GM21381 (cell line): ENCODE results near the gene TAF1C.
"Not testable (repeated sequence)": the region's sequence is repeated elsewhere in the genome, so short reads cannot be mapped to it uniquely, and the experiment has no call there.

Source experiments
- ATAC-seq: cut with Tn5 transposase; IDR thresholded peaks from one replicate; pipeline ENCODE4 v1.9.1; 2021; ENCODE audit warnings: mild to moderate bottlenecking, moderate library complexity; ENCODE audit not compliant: unreplicated experiment

The TAF1C gene, protein sequence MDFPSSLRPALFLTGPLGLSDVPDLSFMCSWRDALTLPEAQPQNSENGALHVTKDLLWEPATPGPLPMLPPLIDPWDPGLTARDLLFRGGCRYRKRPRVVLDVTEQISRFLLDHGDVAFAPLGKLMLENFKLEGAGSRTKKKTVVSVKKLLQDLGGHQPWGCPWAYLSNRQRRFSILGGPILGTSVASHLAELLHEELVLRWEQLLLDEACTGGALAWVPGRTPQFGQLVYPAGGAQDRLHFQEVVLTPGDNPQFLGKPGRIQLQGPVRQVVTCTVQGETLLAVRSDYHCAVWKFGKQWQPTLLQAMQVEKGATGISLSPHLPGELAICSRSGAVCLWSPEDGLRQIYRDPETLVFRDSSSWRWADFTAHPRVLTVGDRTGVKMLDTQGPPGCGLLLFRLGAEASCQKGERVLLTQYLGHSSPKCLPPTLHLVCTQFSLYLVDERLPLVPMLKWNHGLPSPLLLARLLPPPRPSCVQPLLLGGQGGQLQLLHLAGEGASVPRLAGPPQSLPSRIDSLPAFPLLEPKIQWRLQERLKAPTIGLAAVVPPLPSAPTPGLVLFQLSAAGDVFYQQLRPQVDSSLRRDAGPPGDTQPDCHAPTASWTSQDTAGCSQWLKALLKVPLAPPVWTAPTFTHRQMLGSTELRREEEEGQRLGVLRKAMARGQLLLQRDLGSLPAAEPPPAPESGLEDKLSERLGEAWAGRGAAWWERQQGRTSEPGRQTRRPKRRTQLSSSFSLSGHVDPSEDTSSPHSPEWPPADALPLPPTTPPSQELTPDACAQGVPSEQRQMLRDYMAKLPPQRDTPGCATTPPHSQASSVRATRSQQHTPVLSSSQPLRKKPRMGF

DNA sequence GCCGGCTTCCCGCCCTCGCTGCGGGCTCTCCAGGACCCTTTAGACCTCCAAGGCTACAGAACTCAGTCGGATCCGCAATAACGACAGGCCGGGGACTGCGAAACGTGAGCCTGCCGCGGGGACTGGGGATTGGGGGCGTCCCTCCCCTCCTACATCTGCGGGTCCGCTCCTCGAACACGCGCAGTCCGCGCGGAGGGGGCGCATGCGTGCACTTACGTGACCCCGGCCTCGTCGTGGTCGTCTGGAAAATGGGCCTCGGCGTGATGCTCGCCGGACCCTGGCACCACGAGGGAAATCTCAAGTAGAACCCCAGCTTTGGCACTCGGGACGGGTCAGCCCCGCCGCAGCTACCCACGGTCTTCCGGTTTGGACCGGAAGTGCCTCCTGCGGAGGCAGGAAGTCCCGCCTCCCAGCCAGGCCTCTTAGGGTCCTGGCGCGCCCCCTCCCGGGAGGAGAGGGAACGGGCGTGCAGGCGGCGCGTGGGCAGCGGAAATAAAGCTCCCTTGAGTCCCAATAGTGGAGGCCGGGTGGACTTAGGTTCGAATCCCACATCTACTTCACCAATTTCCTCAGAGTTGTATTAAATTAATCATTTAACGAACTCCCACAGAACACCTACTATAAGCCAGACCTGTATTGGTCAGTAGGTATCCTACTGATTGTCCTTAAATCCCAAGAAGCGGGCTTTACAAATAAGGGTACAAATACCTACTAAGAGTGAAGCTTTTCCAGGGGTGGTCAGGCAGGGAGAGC lies at the start of gene TAF1C:
TSS of gene TAF1C (minus strand) at position 373 of the 753 bp plus-strand sequence. CDS start 2,069 bp downstream, outside the sequence.
- peak; percentile 95 for ATAC-seq

DNA sequence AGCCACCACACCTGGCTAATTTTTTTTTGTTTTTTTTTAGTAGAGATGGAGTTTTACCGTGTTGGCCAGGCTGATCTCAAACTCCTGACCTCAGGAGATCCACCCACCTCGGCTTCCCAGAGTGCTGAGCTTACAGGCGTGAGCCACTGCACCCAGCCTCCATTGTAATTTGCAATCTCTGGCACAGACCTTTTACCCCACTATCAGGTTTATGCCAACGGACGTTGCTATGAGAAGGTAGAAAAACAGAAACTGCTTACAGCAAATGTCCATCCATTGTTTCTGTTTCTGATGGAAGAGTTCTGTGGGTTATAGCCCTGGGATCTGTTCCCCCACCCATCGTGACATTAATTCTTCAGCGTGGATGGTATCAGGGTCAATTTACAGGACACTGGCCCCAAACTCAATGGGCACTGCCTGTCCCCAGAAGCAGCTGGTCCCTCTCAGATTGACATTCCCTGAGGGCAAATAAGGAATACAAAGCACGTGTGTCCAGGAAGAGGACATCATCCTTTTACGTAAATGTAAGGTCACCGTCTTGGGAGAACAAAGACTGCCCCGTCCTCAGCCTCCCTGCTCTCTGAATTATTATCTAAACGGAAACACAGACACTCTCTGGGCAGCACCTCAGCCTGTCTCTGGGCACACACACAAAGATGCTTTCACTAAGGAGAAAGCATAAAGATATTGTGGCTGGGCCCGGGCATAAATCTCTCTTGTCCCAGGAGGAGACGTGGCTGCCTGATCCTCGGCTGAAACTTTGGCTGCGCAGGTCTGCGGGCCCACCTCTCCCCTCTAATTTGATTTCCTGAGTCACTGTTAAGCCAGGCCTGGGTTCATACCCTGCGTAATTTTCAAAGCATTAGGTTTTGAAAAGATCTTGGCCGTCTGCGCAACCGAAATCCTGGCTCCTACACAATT lies 47.7 kb upstream of the TAF1C start:
- ATAC-seq, result no peak

DNA sequence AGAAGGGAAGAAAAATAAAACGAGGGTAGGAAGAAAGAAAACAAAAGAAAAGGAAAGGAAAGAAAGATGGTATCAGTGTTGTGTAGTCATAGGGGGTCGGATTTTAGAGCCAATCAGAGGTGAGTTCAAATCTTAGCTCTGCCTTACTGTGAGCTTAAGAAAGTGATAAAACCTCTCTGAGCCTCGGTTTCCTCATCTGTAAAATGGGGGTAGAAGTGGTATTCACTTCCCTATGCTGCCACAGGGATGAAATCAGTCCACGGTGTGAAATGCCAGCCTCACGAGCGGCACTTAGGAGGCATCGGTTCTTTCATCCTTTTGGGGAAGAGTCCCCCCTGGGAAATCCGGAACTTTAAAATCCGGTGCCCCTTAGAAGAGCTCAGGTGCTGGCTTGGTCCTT lies 46.9 kb upstream of the TAF1C start:
- ATAC-seq, result no peak

DNA sequence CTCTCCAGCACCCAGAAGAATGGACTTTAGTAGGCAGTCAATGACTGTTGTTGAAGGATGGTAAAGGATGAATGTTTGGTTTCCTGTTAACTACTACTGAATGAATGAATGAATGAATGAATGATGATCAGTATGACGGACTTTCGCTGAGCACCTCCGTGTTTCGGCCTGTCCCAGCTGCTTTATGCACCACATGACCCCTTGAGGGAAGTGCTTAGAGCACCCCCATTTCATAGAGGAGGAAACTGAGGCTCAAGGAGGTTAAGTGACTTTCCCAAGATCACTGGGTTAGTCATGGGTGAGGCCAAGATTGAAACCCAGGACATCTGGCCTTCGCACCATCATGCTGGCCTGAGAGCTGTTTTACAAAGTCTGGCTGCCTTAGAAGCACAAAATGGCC lies 46.1 kb upstream of the TAF1C start:
- no peak for ATAC-seq

DNA sequence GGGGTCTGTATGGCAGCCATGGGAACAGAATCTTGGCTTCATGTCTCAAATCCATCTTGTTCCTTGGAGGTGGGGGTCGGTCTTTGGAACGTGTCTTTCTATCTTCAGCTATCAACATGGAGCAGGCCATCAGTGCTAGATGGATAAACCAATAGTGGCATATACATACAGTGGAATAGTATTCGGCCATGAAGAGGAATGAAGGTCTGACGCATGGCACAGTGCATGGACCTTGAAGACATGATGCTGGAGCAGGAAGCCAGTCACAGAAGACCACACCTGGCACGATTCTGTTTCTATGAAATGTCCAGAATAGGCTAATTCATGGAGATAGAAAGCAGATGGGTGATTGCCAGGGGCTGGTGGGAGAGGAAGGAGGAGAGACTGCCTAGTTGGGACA lies 45.2 kb upstream of the TAF1C start:
- ATAC-seq, result no peak

DNA sequence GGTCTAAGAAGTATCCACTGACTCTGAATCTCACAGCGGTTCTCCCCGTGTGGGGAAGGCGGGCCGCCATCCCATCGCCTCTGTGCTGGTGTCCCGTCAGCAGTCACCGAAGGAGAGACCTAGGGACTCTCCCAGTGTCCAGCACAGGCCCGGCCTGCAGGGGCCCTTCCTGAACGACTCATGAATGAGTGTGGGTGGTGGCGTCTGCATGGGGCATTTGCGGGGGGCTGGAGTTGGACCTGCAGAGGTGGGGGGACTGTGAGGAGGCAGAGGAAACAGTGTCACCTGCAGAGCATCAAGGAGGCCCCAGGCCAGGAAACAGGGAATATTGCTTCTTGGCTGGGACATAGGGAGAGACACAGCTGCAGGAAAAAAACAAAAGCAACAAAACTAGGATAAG lies 42.6 kb upstream of the TAF1C start:
- no peak for ATAC-seq

DNA sequence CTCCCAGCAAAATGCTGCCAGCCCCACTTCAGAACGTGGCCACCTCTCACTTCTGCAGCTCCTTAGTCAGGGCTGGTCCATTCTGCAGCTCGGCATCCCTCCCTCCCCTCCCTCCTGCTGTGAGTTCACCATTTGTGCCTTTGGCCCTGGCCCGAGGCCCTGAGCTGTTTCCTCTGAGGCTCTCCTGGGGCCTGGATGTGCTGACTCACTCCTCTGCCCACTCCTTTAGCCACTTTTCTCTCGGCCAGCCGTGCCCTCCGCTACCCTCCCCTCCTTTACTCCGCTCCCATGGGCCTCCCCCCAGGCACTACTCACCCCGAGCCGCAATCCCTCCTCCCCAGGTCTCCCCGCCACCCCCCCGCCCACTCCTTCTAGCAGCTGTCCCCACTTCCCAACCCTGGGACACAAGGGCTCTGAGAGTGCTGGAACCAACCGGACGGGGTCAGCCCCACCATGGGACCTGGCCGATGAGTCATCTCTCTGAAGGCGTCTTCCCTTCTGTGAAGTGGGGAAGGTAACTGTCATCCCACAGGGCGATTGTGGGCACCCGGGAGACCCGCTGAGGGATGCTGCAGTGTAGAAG lies 41.5 kb upstream of the TAF1C start:
- ATAC-seq, result no peak

DNA sequence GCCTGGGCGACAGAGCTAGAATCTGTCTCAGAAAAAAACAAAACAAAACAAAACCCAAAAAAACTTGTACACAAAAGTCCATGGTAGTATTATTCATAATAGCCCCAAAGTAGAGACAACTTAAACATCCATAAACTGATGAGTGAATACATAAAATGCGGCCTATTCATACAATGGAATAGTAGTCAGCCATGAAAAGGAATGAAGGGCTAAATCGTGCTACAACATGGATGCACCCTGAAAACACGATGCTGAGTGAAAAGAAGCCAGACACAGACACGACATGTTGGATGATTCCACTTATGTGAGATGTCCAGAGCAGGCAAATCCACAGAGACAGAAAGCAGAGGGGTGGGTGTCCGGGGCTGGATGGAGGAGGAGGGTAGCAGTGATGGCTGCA lies 40.7 kb upstream of the TAF1C start:
- no peak for ATAC-seq

DNA sequence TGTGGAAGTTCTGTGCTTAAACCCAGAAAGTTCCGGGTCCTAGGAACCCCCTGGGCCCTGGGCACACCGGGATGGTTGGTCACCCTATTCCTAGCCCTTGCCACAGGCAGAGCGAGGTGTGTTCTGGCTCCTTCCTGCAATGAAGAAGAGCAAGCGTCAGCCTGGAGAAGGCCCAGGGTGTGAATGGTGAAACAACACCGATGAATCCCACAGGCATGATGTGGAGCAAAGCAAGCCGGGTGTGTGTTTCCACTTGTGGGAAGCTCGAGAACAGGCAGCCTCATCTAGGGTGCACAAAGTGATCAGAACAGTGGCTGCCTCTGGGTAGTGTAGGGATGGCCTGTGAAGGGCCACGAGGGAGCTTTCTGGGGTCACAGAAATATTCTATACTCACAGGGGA lies 39.2 kb upstream of the TAF1C start:
- ATAC-seq, result no peak

DNA sequence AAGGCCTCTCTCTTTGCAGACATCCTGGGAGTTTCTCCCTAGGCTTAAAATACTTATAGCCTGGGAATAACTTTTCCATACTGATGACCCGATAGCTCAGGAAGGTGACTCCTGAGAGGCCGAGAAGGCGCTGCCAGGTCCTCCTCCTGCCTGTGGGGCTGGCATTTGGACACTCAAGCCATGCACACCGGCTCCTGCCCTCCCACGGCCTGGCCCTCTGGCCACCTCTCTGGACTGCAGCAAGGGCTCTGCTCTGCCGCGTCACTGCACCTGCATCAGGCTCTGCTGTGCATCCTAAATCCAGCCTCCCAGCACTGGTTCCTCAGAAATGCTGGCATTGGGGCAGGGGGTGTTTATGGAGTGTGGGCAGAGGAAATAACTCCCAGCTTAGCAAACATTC lies 38.7 kb upstream of the TAF1C start:
- no peak for ATAC-seq

DNA sequence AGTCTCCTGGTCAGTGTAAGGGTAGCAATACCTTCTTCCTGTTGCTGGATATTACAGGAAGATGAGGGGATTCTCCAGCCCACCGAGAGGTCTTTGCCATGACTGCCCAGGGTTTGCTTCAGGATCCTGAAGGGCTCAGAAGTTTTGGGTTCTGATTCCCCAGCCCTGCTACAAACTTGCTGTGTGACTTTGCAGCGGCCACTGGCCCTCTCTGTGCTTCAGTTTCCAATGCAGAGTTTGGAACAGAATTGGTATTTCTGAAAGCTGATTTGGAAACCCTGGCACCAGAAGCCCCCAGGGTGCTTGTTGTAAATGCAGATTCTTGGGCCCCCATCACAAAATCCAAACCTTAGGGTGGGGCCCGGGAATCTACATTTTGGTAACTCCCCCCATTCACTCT lies 38.3 kb upstream of the TAF1C start:
- ATAC-seq, result no peak

DNA sequence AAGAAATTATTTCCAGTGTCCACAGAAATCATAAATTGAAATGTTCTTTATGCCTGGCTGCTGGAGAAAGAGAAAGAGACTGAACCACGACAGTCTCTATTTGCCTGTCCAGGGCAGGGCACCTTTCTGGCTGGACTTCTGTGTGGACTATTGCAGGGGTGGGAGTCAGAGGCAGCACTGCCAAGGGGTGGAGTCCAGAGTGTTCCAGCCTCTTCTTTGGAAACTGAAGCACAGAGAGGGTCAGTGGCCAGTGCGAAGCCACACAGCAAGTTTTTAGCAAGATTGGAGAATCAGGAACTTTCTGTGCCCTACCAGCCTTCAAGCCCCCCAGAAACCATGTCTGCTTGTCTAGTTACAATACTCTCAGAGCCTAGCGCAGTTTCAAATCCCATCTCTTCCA lies 37.7 kb upstream of the TAF1C start:
- ATAC-seq, result no peak

DNA sequence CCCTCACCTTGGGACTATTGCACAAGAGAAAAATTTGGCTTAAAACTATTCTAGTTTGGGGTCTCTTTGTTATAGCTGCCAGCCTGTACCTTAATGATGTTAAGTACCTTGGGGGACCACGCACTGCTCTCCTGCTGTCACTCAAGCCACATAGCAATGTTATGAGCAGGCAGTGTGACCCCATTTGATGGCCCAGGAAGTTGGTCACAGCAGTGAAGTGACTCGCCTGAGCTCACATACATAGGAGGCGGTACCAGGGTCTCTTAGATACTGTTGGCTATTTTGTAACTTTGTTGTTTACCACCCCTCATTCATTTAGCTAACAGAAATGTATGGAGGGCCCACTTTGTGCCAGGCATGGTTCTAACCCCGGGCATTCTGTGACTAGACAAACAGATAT lies 36.6 kb upstream of the TAF1C start:
- no peak for ATAC-seq

DNA sequence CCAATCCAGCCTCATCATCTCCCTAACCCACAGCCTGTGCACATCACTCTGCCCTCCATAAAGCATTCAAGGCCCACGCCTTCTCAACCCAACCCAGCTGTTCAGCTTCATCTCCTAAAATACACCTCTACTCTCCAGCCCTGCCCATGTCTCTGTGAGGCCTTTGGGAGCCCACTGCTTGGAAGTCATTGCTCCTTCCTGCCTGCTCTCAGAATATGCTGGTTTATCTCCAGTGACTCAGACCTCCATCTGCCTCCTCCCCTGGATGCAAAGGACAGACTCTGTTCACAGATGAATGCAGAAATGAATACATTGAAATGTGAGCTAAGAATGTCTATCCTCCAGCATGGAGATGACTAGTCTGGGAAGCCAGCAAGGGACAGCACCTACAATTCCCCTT lies 34.0 kb upstream of the TAF1C start:
- ATAC-seq, result no peak

DNA sequence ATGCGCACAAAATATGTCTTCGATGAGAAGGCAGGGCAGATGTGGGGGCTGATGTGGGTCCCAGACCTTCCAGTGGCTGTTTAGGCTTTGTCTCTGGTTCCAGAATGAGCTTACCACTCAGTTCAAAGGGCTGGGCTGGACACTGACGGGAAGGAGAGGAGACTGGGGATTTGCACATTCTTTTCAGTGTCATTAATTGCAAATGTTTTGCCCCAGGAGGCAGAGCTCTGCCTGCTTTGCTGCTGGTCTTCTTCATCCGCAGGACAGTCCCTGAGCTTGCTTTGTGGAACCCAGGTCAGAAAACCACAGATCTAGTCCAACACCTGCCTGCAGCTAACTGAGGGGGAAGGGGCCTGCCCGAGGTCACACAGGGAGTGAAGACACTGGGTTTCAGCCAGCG lies 32.1 kb upstream of the TAF1C start:
- no peak for ATAC-seq

DNA sequence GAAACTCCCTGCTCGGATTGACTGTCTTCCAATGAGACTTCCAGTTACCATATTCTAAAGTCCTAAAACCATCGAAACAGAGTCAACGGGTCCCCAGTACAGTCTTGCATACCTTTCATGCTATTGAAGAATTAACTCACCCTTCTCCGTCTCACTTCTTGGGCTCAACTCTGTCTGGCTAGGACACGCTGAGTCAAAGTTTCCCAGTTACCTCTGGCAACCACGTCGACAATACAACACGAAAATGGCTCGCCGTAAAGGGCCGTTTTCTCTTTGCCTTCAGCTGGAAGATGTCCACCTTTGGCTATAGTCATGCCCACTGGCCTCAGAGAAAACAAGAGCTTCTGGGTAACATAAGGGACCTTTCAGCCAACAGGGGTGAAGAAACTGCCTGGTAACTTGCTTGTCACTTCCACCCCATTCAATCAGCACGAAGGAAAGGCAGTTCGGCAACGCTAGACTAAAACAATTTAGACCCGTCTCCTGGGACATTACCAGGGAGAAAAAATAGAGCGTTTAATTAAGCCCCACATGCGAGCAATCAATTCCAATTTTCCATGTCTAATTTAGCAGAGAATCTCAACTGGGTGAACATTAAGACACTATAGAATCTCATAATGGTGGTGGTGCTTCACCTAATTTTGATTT lies 31.4 kb upstream of the TAF1C start:
- no peak for ATAC-seq

DNA sequence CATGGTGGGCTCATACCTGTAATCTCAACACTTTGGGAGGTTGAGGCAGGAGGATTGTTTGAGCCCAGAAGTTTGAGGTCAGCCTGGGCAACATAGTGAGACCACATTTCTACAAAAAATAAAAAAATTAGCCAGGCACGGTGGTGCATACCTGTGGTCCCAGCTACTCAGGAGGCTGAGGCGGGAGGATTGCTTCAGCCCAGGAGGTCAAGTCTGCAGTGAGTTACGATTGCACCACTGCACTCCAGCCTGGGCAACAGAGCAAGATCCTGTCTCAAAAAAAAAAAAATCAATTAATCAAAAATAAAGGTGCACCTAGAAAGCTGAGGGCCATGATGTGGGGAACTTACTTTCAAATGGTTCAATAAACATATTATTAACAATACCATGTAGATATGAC lies 29.3 kb upstream of the TAF1C start:
- ATAC-seq, result not testable (repeated sequence)

DNA sequence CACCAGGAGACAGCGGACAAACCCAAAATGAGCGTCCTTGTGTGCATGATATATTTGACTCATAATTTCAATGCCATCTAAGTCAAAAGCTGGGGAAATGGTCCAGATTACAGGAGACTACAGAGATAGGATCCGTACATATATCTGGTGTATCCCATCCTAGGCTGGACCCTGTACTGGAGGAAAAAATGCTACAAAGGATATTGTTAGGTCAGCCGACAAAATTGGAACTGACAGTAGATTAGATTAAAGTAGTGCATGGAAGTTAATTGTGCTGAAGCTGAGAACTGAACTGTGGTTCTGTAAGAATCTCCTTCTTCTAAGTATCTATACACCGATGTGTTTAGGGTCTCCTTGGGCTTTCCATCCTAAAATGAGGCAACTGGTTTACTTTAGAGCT lies 28.7 kb upstream of the TAF1C start:
- no peak for ATAC-seq

DNA sequence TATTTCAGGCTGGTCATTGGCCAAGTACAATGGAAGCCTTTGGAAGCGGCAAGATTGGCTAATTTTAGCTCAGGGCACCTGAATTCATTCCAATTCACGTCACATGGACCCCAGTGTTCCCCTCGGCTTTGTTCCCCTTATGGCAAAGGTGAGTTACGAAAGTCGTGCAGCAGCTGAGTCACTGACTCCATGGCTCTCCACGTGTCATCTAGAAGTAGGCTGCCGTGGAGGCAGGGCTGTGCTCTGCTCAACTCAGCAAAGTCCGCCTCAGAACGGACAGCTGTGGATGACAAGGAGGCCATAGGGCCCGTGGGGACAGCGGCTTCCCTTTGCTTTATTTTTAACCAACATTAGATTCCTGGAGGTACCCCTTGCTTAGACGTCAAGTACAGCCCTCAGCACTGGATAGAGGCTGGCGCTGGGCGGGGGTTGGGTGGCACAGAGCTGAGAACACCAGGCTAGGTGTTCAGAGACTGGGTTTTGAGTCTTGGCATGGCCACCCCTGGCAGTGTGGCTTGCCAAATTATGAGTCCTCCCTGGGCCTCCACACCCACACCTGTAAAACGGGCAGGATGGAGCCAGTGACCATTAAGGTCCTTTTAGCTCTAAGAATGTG lies 27.7 kb upstream of the TAF1C start:
- no peak for ATAC-seq
